ENCODE results near the gene KCND3. TPM values are rescaled to one million over a fixed set of nuclear protein-coding genes. Genes with fewer than 3 reads are reported as not detected.

The KCND3 gene
- total RNA-seq, 1 donor from 2014 or later = 8.1 TPM

DNA sequence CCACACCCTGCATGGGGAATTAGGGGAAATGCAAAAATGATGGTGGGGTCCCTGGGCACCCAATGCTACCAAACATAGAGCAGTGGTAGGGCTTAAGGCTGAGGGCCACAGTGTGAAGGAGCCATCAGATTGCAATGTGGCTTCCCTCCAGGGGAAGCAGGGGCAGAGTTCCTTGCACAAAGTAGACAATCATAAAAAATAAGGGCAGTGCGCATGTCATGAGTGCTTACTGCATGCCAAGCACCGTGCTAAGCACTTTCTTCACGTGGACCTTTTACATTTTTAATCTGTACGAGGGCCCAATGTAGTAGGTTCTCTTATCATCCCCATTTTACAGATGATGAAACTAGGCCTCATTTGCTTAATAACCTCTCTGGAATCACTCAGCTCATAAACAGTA lies 177.2 kb downstream of the KCND3 start:
- Histone ChIP-seq H3K27ac (no peak overlapping the region), H3K9me3 (no peaks in the 10 kb centered on the region), H3K4me1 (no peaks in the 10 kb centered on the region), H3K36me3 (no peaks in the 10 kb centered on the region), H3K4me3 (no peak overlapping the region), H3K27me3 (no peaks in the 10 kb centered on the region)
- intact Hi-C loops (cut with DNase I) = no loop called here
- DNase-seq (ENCODE audit: extremely low spot score in 2 of 2) = no peak
- TF ChIP-seq POLR2A (IDR thresholded peaks at IDR 0.05) (no peak), POLR2AphosphoS5 (IDR thresholded peaks at IDR 0.05; ENCODE audit: insufficient read depth in 1 of 2, low read depth in 1 of 2) (no peak)
- TF ChIP-seq, protein P1, sequence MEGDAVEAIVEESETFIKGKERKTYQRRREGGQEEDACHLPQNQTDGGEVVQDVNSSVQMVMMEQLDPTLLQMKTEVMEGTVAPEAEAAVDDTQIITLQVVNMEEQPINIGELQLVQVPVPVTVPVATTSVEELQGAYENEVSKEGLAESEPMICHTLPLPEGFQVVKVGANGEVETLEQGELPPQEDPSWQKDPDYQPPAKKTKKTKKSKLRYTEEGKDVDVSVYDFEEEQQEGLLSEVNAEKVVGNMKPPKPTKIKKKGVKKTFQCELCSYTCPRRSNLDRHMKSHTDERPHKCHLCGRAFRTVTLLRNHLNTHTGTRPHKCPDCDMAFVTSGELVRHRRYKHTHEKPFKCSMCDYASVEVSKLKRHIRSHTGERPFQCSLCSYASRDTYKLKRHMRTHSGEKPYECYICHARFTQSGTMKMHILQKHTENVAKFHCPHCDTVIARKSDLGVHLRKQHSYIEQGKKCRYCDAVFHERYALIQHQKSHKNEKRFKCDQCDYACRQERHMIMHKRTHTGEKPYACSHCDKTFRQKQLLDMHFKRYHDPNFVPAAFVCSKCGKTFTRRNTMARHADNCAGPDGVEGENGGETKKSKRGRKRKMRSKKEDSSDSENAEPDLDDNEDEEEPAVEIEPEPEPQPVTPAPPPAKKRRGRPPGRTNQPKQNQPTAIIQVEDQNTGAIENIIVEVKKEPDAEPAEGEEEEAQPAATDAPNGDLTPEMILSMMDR (IDR thresholded peaks at IDR 0.05) = no peak

DNA sequence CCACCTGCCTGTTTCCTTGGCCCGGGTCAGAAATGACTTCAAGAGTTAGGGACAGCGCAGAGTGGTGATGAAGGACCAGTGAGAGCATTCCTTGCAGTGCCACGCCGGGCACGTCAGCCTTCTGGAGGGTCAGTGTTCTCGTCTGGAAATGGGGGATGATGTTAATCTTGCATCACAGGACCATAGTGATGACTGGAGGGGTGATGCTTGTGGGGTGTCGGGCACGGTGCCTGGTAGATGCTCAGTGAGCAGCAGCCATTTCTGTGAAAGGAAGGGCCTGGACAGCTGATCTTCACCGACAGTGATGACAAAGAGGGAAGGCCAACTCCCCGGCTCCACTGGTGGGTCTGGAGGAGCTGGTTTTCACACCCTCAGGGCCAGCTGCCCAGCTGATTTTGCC lies 177.6 kb downstream of the KCND3 start:
- H3K27ac ChIP-seq = no peak overlapping the region
- no peaks in the 10 kb centered on the region for H3K27me3 ChIP-seq
- H3K4me1 ChIP-seq = no peaks in the 10 kb centered on the region
- DNase-seq (ENCODE audit: extremely low spot score in 2 of 2) = no peak
- no peaks in the 10 kb centered on the region for H3K9me3 ChIP-seq
- no peak overlapping the region for H3K4me3 ChIP-seq
- no peaks in the 10 kb centered on the region for H3K36me3 ChIP-seq
- TF ChIP-seq, protein P1 (IDR thresholded peaks at IDR 0.05) = no peak
- TF ChIP-seq POLR2AphosphoS5 (IDR thresholded peaks at IDR 0.05; ENCODE audit: insufficient read depth in 1 of 2, low read depth in 1 of 2) (no peak), POLR2A (IDR thresholded peaks at IDR 0.05) (no peak)
- intact Hi-C loops (cut with DNase I) = no loop called here

DNA sequence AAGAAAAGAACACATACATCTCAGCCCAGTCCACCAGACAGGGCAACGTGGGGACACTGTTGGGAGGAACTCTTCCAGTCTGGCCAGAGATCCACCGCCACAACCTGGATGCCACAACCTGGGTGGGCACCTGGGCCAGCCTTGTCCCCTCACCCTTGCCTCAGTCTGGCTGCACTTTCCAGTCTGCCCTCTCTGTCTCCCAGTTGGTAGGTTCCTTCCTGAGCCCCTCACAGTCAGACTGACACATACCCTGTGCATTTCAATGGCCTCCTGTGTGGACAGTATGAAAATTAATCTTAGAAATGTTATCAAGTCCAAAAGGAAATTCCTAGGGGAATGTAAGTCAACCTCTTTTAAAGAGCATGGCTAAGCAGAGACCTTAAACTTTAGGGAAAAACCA lies 184.2 kb downstream of the KCND3 start:
- H3K9me3 ChIP-seq = no peaks in the 10 kb centered on the region
- no peak for DNase-seq (ENCODE audit: extremely low spot score in 2 of 2)
- no peaks in the 10 kb centered on the region for H3K27me3 ChIP-seq
- H3K27ac ChIP-seq = no peak overlapping the region
- H3K4me1 ChIP-seq = no peaks in the 10 kb centered on the region
- H3K36me3 ChIP-seq = no peaks in the 10 kb centered on the region
- intact Hi-C loops (cut with DNase I) = no loop called here
- H3K4me3 ChIP-seq = no peak overlapping the region
- TF ChIP-seq, protein P1 (IDR thresholded peaks at IDR 0.05) = no peak

DNA sequence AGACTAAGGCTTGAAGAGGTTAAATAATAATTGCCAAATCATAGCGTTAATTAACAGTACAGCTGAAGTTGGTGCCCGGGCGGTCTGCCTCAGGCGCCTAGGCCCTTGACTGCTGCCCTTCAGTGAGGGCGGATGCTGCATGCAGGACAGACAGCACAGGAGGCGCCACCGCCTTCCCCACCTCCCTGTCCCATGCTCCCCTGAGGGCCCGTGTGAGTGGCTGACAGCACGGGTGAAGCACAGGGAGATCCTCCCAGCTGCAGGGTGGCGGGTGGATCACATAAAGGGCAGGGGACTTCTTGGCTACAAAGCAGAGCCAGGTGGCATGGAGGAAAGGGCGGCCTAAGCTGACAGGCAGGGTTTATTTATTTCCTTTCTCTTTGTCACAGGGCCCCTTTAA lies 184.7 kb downstream of the KCND3 start:
- Histone ChIP-seq H3K36me3 (no peaks in the 10 kb centered on the region), H3K27ac (no peak overlapping the region), H3K4me1 (no peaks in the 10 kb centered on the region), H3K9me3 (no peaks in the 10 kb centered on the region), H3K27me3 (no peaks in the 10 kb centered on the region), H3K4me3 (no peak overlapping the region)
- intact Hi-C loops (cut with DNase I) = no loop called here
- no peak for DNase-seq (ENCODE audit: extremely low spot score in 2 of 2)
- TF ChIP-seq POLR2AphosphoS5 (IDR thresholded peaks at IDR 0.05; ENCODE audit: insufficient read depth in 1 of 2, low read depth in 1 of 2) = no peak
- no peak for TF ChIP-seq POLR2A (IDR thresholded peaks at IDR 0.05)
- TF ChIP-seq, protein P1 (IDR thresholded peaks at IDR 0.05) = no peak

DNA sequence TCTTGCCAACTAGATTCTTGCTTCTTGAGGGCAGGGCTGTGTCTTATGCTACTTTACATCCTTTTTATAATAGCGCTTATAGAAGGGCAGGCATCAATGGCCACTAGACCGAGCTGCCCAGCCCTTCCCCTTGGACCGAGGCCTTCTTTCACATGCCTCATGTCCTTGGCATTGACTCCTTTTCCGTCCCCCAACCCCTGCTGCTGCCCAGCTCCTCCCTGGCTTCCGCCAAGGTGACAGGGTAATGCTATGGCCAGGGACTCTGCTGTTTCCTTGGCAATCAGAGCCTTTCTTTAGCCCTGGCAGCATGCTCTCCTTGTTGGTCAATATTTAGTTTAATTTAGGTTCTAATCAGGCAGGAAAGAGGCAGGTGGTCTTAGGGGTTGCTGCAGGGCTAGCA lies 185.5 kb downstream of the KCND3 start:
- no peak overlapping the region for H3K27ac ChIP-seq
- no peak overlapping the region for H3K4me3 ChIP-seq
- intact Hi-C loops (cut with DNase I) = no loop called here
- no peak for DNase-seq (ENCODE audit: extremely low spot score in 2 of 2)
- TF ChIP-seq, protein P1 (IDR thresholded peaks at IDR 0.05) = no peak
- TF ChIP-seq POLR2AphosphoS5 (IDR thresholded peaks at IDR 0.05; ENCODE audit: insufficient read depth in 1 of 2, low read depth in 1 of 2) (no peak), POLR2A (IDR thresholded peaks at IDR 0.05) (no peak)
- no peaks in the 10 kb centered on the region for H3K4me1 ChIP-seq
- H3K9me3 ChIP-seq = no peaks in the 10 kb centered on the region
- no peaks in the 10 kb centered on the region for H3K27me3 ChIP-seq
- no peaks in the 10 kb centered on the region for H3K36me3 ChIP-seq
